ENCODE results near the gene PLPP6.

The PLPP6 gene

GRCh38 chr9:4662108-4662988 lies at the start of gene PLPP6:
Gene PLPP6, plus strand, starts transcription at chr9:4662294. Its CDS starts 82 bp downstream, at chr9:4662376.
- ChIA-PET CTCF (no interaction called here), POLR2A (interaction anchor here (0.6 to 2.5 kb wide), 3 partner anchors 10 to 78 kb away, joined by 3 to 10 read pairs (median 5); partner anchors contain the start of genes AK3 and CDC37L1)
- TF ChIP-seq CTBP1 (IDR thresholded peaks at IDR 0.05; ENCODE audit: borderline replicate concordance) (peak; percentile 65; the same call in 1 of the 2 replicates), ELF4 (IDR thresholded peaks at IDR 0.05) (peak; percentile 47; the same call in 1 of the 2 replicates), L3MBTL2 (conservative IDR thresholded peaks at IDR 0.05) (peak; percentile 46; the same call in 1 of the 2 replicates), FOXM1 (IDR thresholded peaks at IDR 0.05; ENCODE audit: borderline replicate concordance) (no peak)
- DNase-seq (ENCODE audit: extremely low spot score): peak; percentile 77

DNA sequence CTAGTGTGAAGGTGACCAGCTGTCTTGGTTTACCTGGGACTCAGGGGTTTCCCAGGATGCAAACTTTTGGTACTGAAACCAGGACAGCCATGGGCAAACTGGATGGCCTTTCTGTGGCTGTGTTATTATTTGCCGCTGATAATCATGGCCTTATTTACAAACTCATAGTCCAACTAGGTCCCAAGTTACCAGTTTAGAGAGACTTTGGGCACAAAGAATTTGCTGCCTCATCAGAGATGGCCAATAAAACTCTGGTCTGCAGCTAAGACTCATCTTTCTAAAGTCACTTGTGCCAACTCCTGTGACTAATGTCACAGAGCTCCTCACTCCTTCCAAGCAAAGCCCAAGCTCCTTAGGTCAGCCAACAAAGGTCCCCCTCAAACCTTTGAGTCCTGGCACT lies 47.5 kb upstream of the PLPP6 start:
- no peak for TF ChIP-seq NFRKB (IDR thresholded peaks at IDR 0.05)
- TF ChIP-seq, protein P1, sequence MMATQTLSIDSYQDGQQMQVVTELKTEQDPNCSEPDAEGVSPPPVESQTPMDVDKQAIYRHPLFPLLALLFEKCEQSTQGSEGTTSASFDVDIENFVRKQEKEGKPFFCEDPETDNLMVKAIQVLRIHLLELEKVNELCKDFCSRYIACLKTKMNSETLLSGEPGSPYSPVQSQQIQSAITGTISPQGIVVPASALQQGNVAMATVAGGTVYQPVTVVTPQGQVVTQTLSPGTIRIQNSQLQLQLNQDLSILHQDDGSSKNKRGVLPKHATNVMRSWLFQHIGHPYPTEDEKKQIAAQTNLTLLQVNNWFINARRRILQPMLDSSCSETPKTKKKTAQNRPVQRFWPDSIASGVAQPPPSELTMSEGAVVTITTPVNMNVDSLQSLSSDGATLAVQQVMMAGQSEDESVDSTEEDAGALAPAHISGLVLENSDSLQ (IDR thresholded peaks at IDR 0.05): no peak
- TF ChIP-seq CTBP1 (IDR thresholded peaks at IDR 0.05; ENCODE audit: borderline replicate concordance): no peak
- no peak for TF ChIP-seq ZNF384 (IDR thresholded peaks at IDR 0.05)
- TF ChIP-seq FOXA1 (IDR thresholded peaks at IDR 0.05): no peak
- TF ChIP-seq HDGF (IDR thresholded peaks at IDR 0.05; ENCODE audit: borderline replicate concordance): no peak
- no peak for DNase-seq (ENCODE audit: extremely low spot score)
- POLR2A ChIA-PET: interaction anchor here (0.6 kb wide), 1 partner anchor 1086 kb away, joined by 3 read pairs; no protein-coding TSS in a partner anchor
- CTCF ChIA-PET: no interaction called here

DNA sequence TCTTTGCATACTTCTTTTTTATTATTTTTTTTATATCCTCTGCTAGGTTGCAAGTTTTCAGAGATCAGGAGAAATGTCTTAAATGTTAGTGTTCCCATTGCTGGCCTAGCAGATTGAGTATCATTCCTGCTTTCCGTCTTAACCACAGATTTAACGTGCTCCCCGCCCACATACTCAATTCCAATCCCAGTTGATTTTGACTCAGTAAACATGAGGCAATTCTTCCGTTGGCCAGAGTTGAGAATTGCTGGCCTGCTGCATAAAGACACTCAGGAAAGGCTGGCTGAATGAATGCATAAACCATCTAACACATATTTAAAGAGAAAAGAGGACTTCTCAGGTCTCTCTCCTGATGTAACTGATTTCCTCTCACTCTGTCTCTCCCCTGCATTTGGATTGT lies 46.8 kb upstream of the PLPP6 start:
- ChIA-PET POLR2A (no interaction called here), CTCF (no interaction called here)
- no peak for DNase-seq (ENCODE audit: extremely low spot score)
- no peak for TF ChIP-seq FOXA1 (IDR thresholded peaks at IDR 0.05)
- no peak for TF ChIP-seq ARNT (IDR thresholded peaks at IDR 0.05)
- TF ChIP-seq CTBP1 (IDR thresholded peaks at IDR 0.05; ENCODE audit: borderline replicate concordance): no peak
- no peak for TF ChIP-seq ZNF384 (IDR thresholded peaks at IDR 0.05)
- no peak for TF ChIP-seq FOXM1 (IDR thresholded peaks at IDR 0.05; ENCODE audit: borderline replicate concordance)
- TF ChIP-seq HDGF (IDR thresholded peaks at IDR 0.05; ENCODE audit: borderline replicate concordance): no peak
- TF ChIP-seq SP1 (IDR thresholded peaks at IDR 0.05): no peak
- TF ChIP-seq, protein P1 (IDR thresholded peaks at IDR 0.05): no peak
- no peak for TF ChIP-seq FOXK2 (IDR thresholded peaks at IDR 0.05)
- no peak for TF ChIP-seq SUZ12 (IDR thresholded peaks at IDR 0.05)
- no peak for TF ChIP-seq TARDBP (IDR thresholded peaks at IDR 0.05)
- TF ChIP-seq ELF4 (IDR thresholded peaks at IDR 0.05): no peak
- TF ChIP-seq LEF1 (IDR thresholded peaks at IDR 0.05; ENCODE audit: borderline replicate concordance): no peak
- no peak for TF ChIP-seq L3MBTL2 (conservative IDR thresholded peaks at IDR 0.05)
- TF ChIP-seq NFRKB (IDR thresholded peaks at IDR 0.05): no peak

- no peak for DNase-seq (ENCODE audit: extremely low spot score)
- POLR2A ChIA-PET: no interaction called here
- no peak for TF ChIP-seq SUZ12 (IDR thresholded peaks at IDR 0.05)
- TF ChIP-seq FOXK2 (IDR thresholded peaks at IDR 0.05): no peak
- no peak for TF ChIP-seq BHLHE40 (IDR thresholded peaks at IDR 0.05; ENCODE audit: borderline replicate concordance)
- TF ChIP-seq ARNT (IDR thresholded peaks at IDR 0.05): no peak
- no peak for TF ChIP-seq TARDBP (IDR thresholded peaks at IDR 0.05)
- TF ChIP-seq HDGF (IDR thresholded peaks at IDR 0.05; ENCODE audit: borderline replicate concordance): no peak
- no peak for TF ChIP-seq FOXA1 (IDR thresholded peaks at IDR 0.05)
- TF ChIP-seq, protein P1 (IDR thresholded peaks at IDR 0.05): no peak
- TF ChIP-seq FOXM1 (IDR thresholded peaks at IDR 0.05; ENCODE audit: borderline replicate concordance): no peak
- TF ChIP-seq L3MBTL2 (conservative IDR thresholded peaks at IDR 0.05): no peak
- no peak for TF ChIP-seq SP1 (IDR thresholded peaks at IDR 0.05)
- no peak for TF ChIP-seq ELF4 (IDR thresholded peaks at IDR 0.05)
- no peak for TF ChIP-seq LEF1 (IDR thresholded peaks at IDR 0.05; ENCODE audit: borderline replicate concordance)
- CTCF ChIA-PET: no interaction called here
Measured at GRCh38 chr9:4615778-4616177, 46.3 kb upstream of the PLPP6 start.

DNA sequence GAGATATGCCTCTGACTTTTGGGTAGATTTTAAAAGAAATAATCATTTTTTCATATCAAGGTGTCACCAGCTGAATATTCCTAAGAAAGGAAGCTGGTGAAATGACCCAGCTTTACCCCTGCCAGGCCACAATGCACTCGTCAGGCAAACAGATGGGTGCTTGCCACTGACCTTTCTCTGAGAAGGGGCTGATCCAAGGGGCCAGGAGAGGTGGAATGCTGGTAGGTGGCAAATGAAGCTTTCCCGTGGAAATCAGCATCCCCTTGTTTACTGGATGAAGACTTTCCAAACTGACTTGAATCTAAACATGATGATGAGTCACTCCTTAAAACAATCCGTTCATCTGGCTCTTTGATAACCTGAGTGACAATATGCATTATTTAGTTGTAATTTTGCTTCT lies 44.3 kb upstream of the PLPP6 start:
- POLR2A ChIA-PET: no interaction called here
- CTCF ChIA-PET: interaction anchor here (0.7 kb wide), 1 partner anchor 15 kb away, joined by 3 read pairs; no protein-coding TSS in a partner anchor
- no peak for DNase-seq (ENCODE audit: extremely low spot score)
- TF ChIP-seq HDGF (IDR thresholded peaks at IDR 0.05; ENCODE audit: borderline replicate concordance) (no peak), SUZ12 (IDR thresholded peaks at IDR 0.05) (no peak), LEF1 (IDR thresholded peaks at IDR 0.05; ENCODE audit: borderline replicate concordance) (no peak)

GRCh38 chr9:4618700-4619099 lies 43.4 kb upstream of the PLPP6 start:
- ChIA-PET CTCF (no interaction called here), POLR2A (no interaction called here)
- no peak for TF ChIP-seq CTBP1 (IDR thresholded peaks at IDR 0.05; ENCODE audit: borderline replicate concordance)
- no peak for TF ChIP-seq FOXA1 (IDR thresholded peaks at IDR 0.05)
- TF ChIP-seq NFRKB (IDR thresholded peaks at IDR 0.05): no peak
- TF ChIP-seq, protein P1 (IDR thresholded peaks at IDR 0.05): no peak
- TF ChIP-seq ELF4 (IDR thresholded peaks at IDR 0.05): no peak
- TF ChIP-seq TARDBP (IDR thresholded peaks at IDR 0.05): no peak
- TF ChIP-seq FOXM1 (IDR thresholded peaks at IDR 0.05; ENCODE audit: borderline replicate concordance): no peak
- no peak for TF ChIP-seq ARNT (IDR thresholded peaks at IDR 0.05)
- no peak for TF ChIP-seq ZNF384 (IDR thresholded peaks at IDR 0.05)
- TF ChIP-seq L3MBTL2 (conservative IDR thresholded peaks at IDR 0.05): no peak
- no peak for TF ChIP-seq BHLHE40 (IDR thresholded peaks at IDR 0.05; ENCODE audit: borderline replicate concordance)
- no peak for TF ChIP-seq HDGF (IDR thresholded peaks at IDR 0.05; ENCODE audit: borderline replicate concordance)
- TF ChIP-seq LEF1 (IDR thresholded peaks at IDR 0.05; ENCODE audit: borderline replicate concordance): no peak
- no peak for TF ChIP-seq FOXK2 (IDR thresholded peaks at IDR 0.05)
- no peak for TF ChIP-seq SP1 (IDR thresholded peaks at IDR 0.05)
- no peak for TF ChIP-seq SUZ12 (IDR thresholded peaks at IDR 0.05)
- no peak for DNase-seq (ENCODE audit: extremely low spot score)
